ENCODE results near the gene ANK2.

Gene ANK2

DNA sequence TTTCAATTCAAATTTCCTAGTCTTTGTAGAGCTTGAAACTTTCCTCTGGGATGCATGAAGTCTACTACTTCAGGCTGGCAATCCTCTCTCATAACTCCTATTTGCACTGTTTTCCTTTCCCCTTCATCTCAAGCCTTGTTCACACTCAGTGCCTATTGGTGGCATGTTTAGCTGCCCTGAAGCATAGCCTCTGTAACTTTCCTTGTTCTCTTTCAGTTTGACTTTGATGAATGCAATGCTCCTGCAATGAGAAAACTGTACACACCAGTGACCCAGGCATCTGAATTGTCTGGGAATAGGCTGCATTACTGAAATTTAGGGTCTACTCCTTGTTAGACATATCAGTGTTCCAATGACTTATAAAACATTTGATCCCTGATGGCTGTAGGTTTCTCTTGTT is 81.7 kb downstream of the ANK2 start:
- H3K27me3 ChIP-seq (ENCODE audit: insufficient read depth, low read length), result no peaks in the 10 kb centered on the region
- TF ChIP-seq EZH2 (IDR thresholded peaks at IDR 0.05; ENCODE audit: borderline replicate concordance, low read length) (no peak), CTCF (IDR thresholded peaks at IDR 0.05; ENCODE audit: low read length) (no peak)
- no peaks in the 10 kb centered on the region for H3K79me2 ChIP-seq (ENCODE audit: insufficient read depth, low read length)
- H3K9me3 ChIP-seq (ENCODE audit: low read length), result no peaks in the 10 kb centered on the region
- no peaks in the 10 kb centered on the region for H3K9me2 ChIP-seq (ENCODE audit: low read depth, low read length)
- no peak overlapping the region for H3K4me3 ChIP-seq (ENCODE audit: low read depth, low read length, poor library complexity, severe bottlenecking)
- no peak overlapping the region for H3K27ac ChIP-seq (ENCODE audit: low read depth, low read length, poor library complexity, severe bottlenecking)
- H3K4me2 ChIP-seq (ENCODE audit: low read length), result no peak overlapping the region
- no peak overlapping the region for H3K9ac ChIP-seq (ENCODE audit: low read length)
- H4K20me1 ChIP-seq (ENCODE audit: insufficient read depth, low read length), result no peaks in the 10 kb centered on the region
- no peaks in the 10 kb centered on the region for H3K4me1 ChIP-seq (ENCODE audit: insufficient read depth, low read length, severe bottlenecking)
- H2AFZ ChIP-seq (ENCODE audit: low read length), result no peak overlapping the region
- H3F3A ChIP-seq (ENCODE audit: insufficient read depth, low read length), result no peaks in the 10 kb centered on the region
- no peaks in the 10 kb centered on the region for H3K36me3 ChIP-seq (ENCODE audit: insufficient read depth, low read length)

GRCh38 chr4:113131621-113132020 is 82.2 kb downstream of the ANK2 start:
- no peak overlapping the region for H3K4me3 ChIP-seq (ENCODE audit: low read depth, low read length, poor library complexity, severe bottlenecking)
- no peak overlapping the region for H3K4me2 ChIP-seq (ENCODE audit: low read length)
- TF ChIP-seq CTCF (IDR thresholded peaks at IDR 0.05; ENCODE audit: low read length) (no peak), EZH2 (IDR thresholded peaks at IDR 0.05; ENCODE audit: borderline replicate concordance, low read length) (no peak)
- H4K20me1 ChIP-seq (ENCODE audit: insufficient read depth, low read length), result no peaks in the 10 kb centered on the region
- no peaks in the 10 kb centered on the region for H3K36me3 ChIP-seq (ENCODE audit: insufficient read depth, low read length)
- no peaks in the 10 kb centered on the region for H3K27me3 ChIP-seq (ENCODE audit: insufficient read depth, low read length)
- no peak overlapping the region for H2AFZ ChIP-seq (ENCODE audit: low read length)
- H3K79me2 ChIP-seq (ENCODE audit: insufficient read depth, low read length), result no peaks in the 10 kb centered on the region
- no peaks in the 10 kb centered on the region for H3K9me2 ChIP-seq (ENCODE audit: low read depth, low read length)
- H3F3A ChIP-seq (ENCODE audit: insufficient read depth, low read length), result no peaks in the 10 kb centered on the region
- no peak overlapping the region for H3K27ac ChIP-seq (ENCODE audit: low read depth, low read length, poor library complexity, severe bottlenecking)
- no peaks in the 10 kb centered on the region for H3K4me1 ChIP-seq (ENCODE audit: insufficient read depth, low read length, severe bottlenecking)
- H3K9ac ChIP-seq (ENCODE audit: low read length), result no peak overlapping the region
- H3K9me3 ChIP-seq (ENCODE audit: low read length), result no peaks in the 10 kb centered on the region

DNA sequence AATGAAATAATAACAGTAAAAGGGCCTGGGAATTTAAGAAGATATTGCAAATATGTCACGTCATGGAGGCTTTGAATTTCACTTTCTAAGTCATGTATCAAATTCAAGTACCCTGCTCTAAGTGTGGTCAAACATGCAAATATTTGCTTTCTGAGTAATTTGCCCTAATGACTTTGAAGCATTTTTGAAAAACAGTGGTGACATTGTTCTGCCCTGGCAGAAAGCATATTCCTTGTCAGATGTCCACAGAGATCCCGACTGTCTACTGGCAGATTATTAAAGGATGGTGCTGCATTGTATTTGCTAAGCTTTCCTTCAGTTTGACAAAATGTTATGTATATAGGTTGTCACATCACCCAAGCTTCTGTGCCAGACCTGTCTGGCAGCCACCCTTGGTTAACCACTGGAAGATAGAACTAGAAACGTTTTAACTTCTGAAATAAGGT is 92.5 kb downstream of the ANK2 start:
- Histone ChIP-seq H3F3A (ENCODE audit: insufficient read depth, low read length) (no peaks in the 10 kb centered on the region), H4K20me1 (ENCODE audit: insufficient read depth, low read length) (no peaks in the 10 kb centered on the region), H3K27me3 (ENCODE audit: insufficient read depth, low read length) (no peaks in the 10 kb centered on the region), H3K9ac (ENCODE audit: low read length) (no peak overlapping the region), H3K9me2 (ENCODE audit: low read depth, low read length) (no peaks in the 10 kb centered on the region), H3K4me3 (ENCODE audit: low read depth, low read length, poor library complexity, severe bottlenecking) (no peak overlapping the region), H3K27ac (ENCODE audit: low read depth, low read length, poor library complexity, severe bottlenecking) (no peak overlapping the region), H3K9me3 (ENCODE audit: low read length) (no peaks in the 10 kb centered on the region), H2AFZ (ENCODE audit: low read length) (no peak overlapping the region), H3K79me2 (ENCODE audit: insufficient read depth, low read length) (no peaks in the 10 kb centered on the region), H3K4me2 (ENCODE audit: low read length) (no peak overlapping the region), H3K36me3 (ENCODE audit: insufficient read depth, low read length) (no peaks in the 10 kb centered on the region), H3K4me1 (ENCODE audit: insufficient read depth, low read length, severe bottlenecking) (no peaks in the 10 kb centered on the region)
- TF ChIP-seq CTCF (IDR thresholded peaks at IDR 0.05; ENCODE audit: low read length), result no peak
- TF ChIP-seq EZH2 (IDR thresholded peaks at IDR 0.05; ENCODE audit: borderline replicate concordance, low read length), result no peak

Data from OCI-LY1 (cell line).